Astrocyte of the cerebellum (primary cell): ENCODE results near the gene SEC24B.
"Not testable (repeated sequence)": the region's sequence is repeated elsewhere in the genome, so short reads cannot be mapped to it uniquely, and the experiment has no call there.

Source experiments
- DNase-seq: peaks from one replicate; pipeline ENCODE4 v3.0.0-alpha.2; 2011; ENCODE audit warnings: low read depth
- H3K4me3 ChIP-seq: 2 replicates; pipeline ENCODE4 v1.5.1; 2011; ENCODE audit warnings: mild to moderate bottlenecking, low read depth, low read length, moderate library complexity
- CTCF ChIP-seq: IDR thresholded peaks from 2 replicates; pipeline ENCODE4 v1.5.1; 2012; ENCODE audit warnings: low read length, low read depth, moderate library complexity, mild to moderate bottlenecking; ENCODE audit errors: missing control alignments
- in situ Hi-C: cut with HindIII; loops from 2 replicates; pipeline ENCODE4 v1.10.0; 2017; ENCODE audit warnings: low sequenced_read_pairs

SEC24B gene

GRCh38 chr4:109552237-109552636 is 118.6 kb downstream of the SEC24B start:
- no peak overlapping the region for H3K4me3 ChIP-seq
- no peak for DNase-seq
- no peak for TF ChIP-seq CTCF
- in situ Hi-C loops = no loop called here

- TF ChIP-seq CTCF = no peak
- no peak for DNase-seq
- no peak overlapping the region for H3K4me3 ChIP-seq
- in situ Hi-C loops = no loop called here
These were observed 119.5 kb downstream of the SEC24B start for GRCh38 chr4:109553130-109553529.

GRCh38 chr4:109554971-109555370 is 121.4 kb downstream of the SEC24B start:
- no peak overlapping the region for H3K4me3 ChIP-seq
- no peak for DNase-seq
- in situ Hi-C loops = no loop called here
- TF ChIP-seq CTCF = no peak

- in situ Hi-C loops = no loop called here
- no peak overlapping the region for H3K4me3 ChIP-seq
- TF ChIP-seq CTCF = no peak
- DNase-seq = no peak
These were observed 123.8 kb downstream of the SEC24B start for GRCh38 chr4:109557433-109557832.

- DNase-seq, H3K4me3 ChIP-seq, in situ Hi-C loops: not testable (repeated sequence)
These were observed 124.5 kb downstream of the SEC24B start for GRCh38 chr4:109558095-109558494.

- DNase-seq = no peak
- no peak for TF ChIP-seq CTCF
- in situ Hi-C loops = no loop called here
- peak overlapping the region; percentile 76 for H3K4me3 ChIP-seq
These were observed 126.0 kb downstream of the SEC24B start for GRCh38 chr4:109559625-109559982.

- peak; percentile 55 for DNase-seq
- peak within 1 kb of the TSS; percentile 76 for H3K4me3 ChIP-seq
- in situ Hi-C loops = no loop called here
- TF ChIP-seq CTCF = no peak
These were observed 126.5 kb downstream of the SEC24B start, which contains the start of gene MCUB for GRCh38 chr4:109559983-109560686. Gene MCUB (plus strand): TSS chr4:109560246. CDS start chr4:109560338, 92 bp downstream.
